ENCODE measurements around the gene ABI3BP.

The ABI3BP gene

DNA sequence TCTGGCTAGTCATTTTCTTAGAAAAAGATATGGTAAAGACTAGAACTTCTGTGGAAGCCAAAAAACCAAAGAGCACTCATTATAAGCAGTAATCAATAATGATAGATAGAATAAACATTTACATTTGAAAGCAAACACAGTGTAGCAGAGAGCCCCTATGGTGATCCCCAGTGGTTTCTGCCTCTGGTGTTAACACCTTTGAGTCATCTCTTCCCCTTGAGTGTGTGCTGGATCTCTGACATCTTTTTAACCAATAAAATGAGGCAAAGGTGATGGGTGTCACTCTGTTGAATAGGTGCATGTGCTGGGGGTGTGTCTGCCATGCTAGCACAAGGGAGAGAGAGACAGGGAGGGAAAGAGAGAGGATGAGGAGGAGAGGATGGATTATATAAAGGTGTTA lies 162.3 kb downstream of the ABI3BP start:
- no peak for DNase-seq (ENCODE audit: low read depth)
- no peak overlapping the region for H3K4me3 ChIP-seq (ENCODE audit: control insufficient read depth, low read depth, low read length)
- no peak for TF ChIP-seq CTCF (IDR thresholded peaks at IDR 0.05; ENCODE audit: control insufficient read depth, insufficient read depth, low read depth, low read length, missing control alignments)

GRCh38 chr3:100825574-100825973 lies 167.6 kb downstream of the ABI3BP start:
- no peak for TF ChIP-seq CTCF (IDR thresholded peaks at IDR 0.05; ENCODE audit: control insufficient read depth, insufficient read depth, low read depth, low read length, missing control alignments)
- no peak for DNase-seq (ENCODE audit: low read depth)
- no peak overlapping the region for H3K4me3 ChIP-seq (ENCODE audit: control insufficient read depth, low read depth, low read length)

GRCh38 chr3:100815583-100815982 lies 177.6 kb downstream of the ABI3BP start:
- no peak for TF ChIP-seq CTCF (IDR thresholded peaks at IDR 0.05; ENCODE audit: control insufficient read depth, insufficient read depth, low read depth, low read length, missing control alignments)
- H3K4me3 ChIP-seq (ENCODE audit: control insufficient read depth, low read depth, low read length), result no peak overlapping the region

DNA sequence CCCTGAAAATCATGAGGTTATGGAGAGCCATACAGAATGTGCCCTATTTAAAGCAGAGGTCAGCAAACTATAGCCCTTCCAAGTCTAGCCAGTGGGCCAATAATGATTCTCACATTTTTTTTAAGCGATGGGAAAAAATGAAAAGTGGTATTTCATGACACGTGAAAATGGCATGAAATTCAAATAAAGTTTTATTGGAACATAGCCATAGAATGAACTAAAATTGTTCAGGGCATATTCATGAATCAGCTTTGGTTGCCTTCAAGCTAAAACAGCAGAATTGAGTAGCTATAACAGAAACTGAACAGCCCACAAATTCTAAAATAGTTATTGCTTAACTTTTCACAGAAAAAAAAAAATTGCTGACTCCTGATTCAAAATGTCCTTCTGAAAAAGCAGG lies 179.4 kb downstream of the ABI3BP start:
- H3K4me3 ChIP-seq (ENCODE audit: control insufficient read depth, low read depth, low read length), result no peak overlapping the region
- DNase-seq (ENCODE audit: low read depth), result no peak
- no peak for TF ChIP-seq CTCF (IDR thresholded peaks at IDR 0.05; ENCODE audit: control insufficient read depth, insufficient read depth, low read depth, low read length, missing control alignments)

More at GRCh38 chr3:100815583-100815982, 177.6 kb downstream of the ABI3BP start:
- no peak for DNase-seq (ENCODE audit: low read depth)

DNA sequence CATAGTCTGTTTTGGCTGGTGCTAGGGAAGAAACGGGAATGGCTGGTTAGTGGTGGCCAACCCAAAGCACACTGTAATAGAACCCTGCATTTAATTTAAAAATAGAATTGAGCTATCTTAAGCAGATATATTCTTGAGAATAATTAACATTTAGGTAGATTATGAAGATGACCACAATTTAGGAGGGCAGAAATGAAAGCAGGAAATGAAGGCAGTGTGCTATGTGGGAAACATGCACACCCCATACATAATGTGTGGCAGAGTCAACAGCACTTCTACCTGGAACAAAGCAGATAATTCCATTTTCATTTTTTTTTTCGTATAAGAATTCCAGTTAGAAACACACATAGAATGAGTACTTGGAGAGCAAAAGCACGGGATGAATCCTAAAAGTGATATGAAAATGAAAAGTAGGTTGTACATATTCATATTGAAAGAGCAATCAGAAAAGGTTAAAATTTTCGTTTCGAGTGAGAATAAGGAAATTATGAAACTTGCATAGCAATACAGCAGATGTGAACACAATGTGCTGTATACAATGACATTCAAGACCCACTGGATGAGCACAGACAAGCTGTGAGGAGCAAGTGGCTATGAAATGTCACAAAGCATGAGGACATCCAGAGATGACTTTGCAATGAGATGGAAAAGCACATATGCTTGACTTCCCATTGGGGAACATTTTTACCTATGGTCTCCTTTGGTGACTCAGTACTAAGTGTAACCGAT lies 181.3 kb downstream of the ABI3BP start:
- DNase-seq (ENCODE audit: low read depth), result no peak
- TF ChIP-seq CTCF (IDR thresholded peaks at IDR 0.05; ENCODE audit: control insufficient read depth, insufficient read depth, low read depth, low read length, missing control alignments), result no peak
- no peak overlapping the region for H3K4me3 ChIP-seq (ENCODE audit: control insufficient read depth, low read depth, low read length)

GRCh38 chr3:100810671-100811070 lies 182.6 kb downstream of the ABI3BP start:
- TF ChIP-seq CTCF (IDR thresholded peaks at IDR 0.05; ENCODE audit: control insufficient read depth, insufficient read depth, low read depth, low read length, missing control alignments), result no peak
- peak; percentile 49 for DNase-seq (ENCODE audit: low read depth)
- no peak overlapping the region for H3K4me3 ChIP-seq (ENCODE audit: control insufficient read depth, low read depth, low read length)
